K562 treated with DMSO at 1 percent for 12 hours (cell line): ENCODE data around the gene GNL1. TPM values are rescaled to one million over a fixed set of nuclear protein-coding genes. Genes with fewer than 3 reads are reported as not detected.

ENCODE experiments used
- total RNA-seq: library from RNA; unstranded; fragments of 300-600 nt; gene quantifications from 2 replicates; pipeline ENCODE4 v1.2.3, GENCODE V29; 2022; ENCODE audit not compliant: insufficient read depth

GNL1 gene, protein sequence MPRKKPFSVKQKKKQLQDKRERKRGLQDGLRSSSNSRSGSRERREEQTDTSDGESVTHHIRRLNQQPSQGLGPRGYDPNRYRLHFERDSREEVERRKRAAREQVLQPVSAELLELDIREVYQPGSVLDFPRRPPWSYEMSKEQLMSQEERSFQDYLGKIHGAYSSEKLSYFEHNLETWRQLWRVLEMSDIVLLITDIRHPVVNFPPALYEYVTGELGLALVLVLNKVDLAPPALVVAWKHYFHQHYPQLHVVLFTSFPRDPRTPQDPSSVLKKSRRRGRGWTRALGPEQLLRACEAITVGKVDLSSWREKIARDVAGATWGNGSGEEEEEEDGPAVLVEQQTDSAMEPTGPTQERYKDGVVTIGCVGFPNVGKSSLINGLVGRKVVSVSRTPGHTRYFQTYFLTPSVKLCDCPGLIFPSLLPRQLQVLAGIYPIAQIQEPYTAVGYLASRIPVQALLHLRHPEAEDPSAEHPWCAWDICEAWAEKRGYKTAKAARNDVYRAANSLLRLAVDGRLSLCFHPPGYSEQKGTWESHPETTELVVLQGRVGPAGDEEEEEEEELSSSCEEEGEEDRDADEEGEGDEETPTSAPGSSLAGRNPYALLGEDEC
- total RNA-seq: 59.1 and 61.6 TPM in 2 replicates

DNA sequence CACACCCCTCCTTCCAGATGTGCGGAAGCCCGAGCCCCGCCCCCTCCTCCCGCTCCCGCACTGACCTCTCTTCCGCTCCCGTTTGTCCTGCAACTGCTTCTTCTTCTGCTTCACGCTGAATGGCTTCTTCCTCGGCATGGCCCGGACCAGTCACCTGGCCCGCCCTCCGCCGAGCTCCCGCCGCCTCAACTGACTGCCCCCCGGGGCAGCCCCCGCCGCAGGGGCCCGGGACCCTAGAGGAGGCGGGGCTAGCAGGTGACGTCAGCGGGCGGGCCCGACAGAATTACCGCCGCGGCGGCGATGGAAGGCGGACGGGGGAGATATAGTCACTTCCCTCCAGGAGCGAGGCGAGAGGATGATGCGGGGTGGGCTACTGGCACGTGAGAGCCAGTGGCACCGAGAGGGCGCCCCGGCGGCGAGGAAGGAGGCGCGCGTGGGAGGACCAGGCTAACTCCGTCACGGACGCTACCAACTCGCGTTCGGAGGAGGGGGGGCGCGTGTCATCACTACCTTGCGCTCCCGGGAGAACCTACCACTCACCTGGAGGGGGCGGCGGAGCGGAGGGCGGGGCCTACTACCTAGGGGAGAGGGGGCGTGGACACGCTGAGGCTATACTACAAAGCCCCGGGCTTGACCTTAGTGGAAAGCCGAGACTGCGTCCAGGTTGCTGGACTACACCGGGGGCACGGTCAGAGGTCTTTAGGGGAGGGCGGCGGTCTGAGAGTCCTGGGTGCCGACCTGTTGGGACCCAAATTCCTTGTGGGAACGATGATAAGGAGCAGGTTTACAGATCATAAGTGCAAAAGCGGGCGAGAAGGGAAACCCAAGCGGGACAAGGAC is at the start of gene GNL1:
Gene GNL1 (minus strand): TSS at position 424 of the 840 bp plus-strand sequence. CDS start 286 bp downstream, at position 138.

DNA sequence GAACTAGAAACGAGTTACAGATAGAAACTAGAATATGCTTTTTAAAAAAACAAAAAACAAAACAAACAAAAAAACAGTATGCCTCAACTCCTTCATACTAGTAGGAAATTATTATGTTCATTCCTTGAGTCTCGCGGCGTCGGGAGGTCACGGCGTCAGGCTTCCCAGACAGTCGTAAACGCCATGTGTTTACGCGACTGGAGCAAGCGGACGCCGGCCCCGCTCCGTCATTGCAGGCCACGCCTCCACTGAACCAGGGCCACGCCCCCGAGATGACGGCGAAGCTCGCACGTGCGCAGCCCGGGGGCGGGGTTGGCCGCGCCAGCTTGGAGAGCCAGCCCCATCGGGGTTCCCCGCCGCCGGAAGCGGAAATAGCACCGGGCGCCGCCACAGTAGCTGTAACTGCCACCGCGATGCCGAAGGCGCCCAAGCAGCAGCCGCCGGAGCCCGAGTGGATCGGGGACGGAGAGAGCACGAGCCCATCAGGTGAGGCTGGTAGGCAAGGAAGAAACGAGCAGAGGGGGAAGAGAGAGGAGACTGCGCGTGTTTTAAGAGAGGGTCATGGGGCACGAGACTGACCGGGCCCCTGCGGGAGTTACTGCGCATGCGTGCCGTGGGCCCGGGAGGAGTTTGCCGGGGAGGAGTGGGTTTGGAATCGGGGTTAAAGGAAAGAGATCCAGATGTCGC is 14.9 kb upstream of the GNL1 start, which contains the start of gene ABCF1:
Gene ABCF1 (plus strand): TSS at position 368 of the 687 bp plus-strand sequence. CDS start 46 bp downstream, at position 414.

DNA sequence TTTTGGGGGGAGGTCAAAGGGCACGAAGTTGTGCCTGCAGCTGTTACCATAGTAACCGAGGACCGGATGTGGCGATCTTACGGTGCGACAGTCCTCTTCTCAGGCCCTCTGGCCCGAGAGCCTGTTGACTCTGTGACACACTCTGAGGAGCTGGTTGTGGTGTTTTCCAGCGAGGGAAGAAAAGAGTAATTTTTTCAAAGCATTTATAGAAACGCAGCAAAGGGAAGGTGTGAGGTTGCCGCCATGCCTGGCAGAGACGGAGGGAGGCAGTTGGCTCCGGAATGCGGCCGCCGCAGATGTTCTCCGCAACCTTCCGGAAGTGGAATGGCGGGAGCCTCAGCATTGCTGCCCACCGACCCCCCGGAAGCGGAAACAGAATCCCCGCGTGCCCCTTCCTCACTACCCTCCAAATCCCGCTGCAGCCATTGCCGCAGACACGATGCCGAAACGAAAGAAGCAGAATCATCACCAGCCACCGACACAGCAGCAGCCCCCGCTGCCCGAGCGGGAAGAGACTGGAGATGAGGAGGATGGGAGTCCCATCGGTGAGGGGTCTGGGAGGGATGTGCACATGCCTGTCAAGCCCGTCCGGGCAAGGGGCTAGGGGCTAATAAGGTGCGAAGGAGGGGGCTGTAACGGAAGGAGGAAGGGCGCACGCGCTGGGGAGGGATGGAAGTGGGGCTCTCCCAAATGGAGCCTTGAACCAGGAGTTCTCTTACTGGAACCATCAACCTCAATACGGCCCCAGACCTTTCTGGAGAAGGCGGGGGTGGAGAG is 805 bp upstream of the GNL1 start, which contains the start of gene PRR3:
Gene PRR3 (plus strand): TSS at position 390 of the 777 bp plus-strand sequence. CDS start 50 bp downstream, at position 440.

Other genes with a start within 250 kb of the GNL1 start
- 6.4 and 16.2 TPM in 2 replicates for gene TRIM39, start 229.6 kb downstream of the GNL1 start, total RNA-seq
- 237 and 358 TPM in 2 replicates for gene RPP21, start 211.3 kb downstream of the GNL1 start, total RNA-seq
- 101 and 133 TPM in 2 replicates for gene HLA-E, start 67.0 kb downstream of the GNL1 start, total RNA-seq
- 10.6 and 17.7 TPM in 2 replicates for gene PRR3, start 806 bp upstream of the GNL1 start, total RNA-seq
- 65.0 and 94.3 TPM in 2 replicates for gene ABCF1, start 15.0 kb upstream of the GNL1 start, total RNA-seq
- gene PPP1R10, start 60.8 kb upstream of the GNL1 start, total RNA-seq: 9.8 and 27.8 TPM in 2 replicates
- 93.5 and 96.4 TPM in 2 replicates for gene MRPS18B, start 61.4 kb upstream of the GNL1 start, total RNA-seq
- gene ATAT1, start 70.4 kb upstream of the GNL1 start, total RNA-seq: 2.0 and 4.3 TPM in 2 replicates
- gene C6orf136, start 90.6 kb upstream of the GNL1 start, total RNA-seq: 34.0 and 38.3 TPM in 2 replicates
- 39.0 and 61.2 TPM in 2 replicates for gene DHX16, start 116.5 kb upstream of the GNL1 start, total RNA-seq
- gene PPP1R18, start 130.2 kb upstream of the GNL1 start, total RNA-seq: 94.1 and 132 TPM in 2 replicates
- gene NRM, start 134.5 kb upstream of the GNL1 start, total RNA-seq: 26.0 and 32.4 TPM in 2 replicates
- 37.9 and 97.2 TPM in 2 replicates for gene MDC1, start 160.8 kb upstream of the GNL1 start, total RNA-seq
- 976 and 1,602 TPM in 2 replicates for gene TUBB, start 163.9 kb upstream of the GNL1 start, total RNA-seq
- gene FLOT1, start 186.2 kb upstream of the GNL1 start, total RNA-seq: 233 and 258 TPM in 2 replicates
- gene IER3, start 188.1 kb upstream of the GNL1 start, total RNA-seq: 157 and 175 TPM in 2 replicates